ES-I3 (cell line): ENCODE data around the gene USP9X.
A peak's percentile ranks its signal among the peaks of the same experiment; 100 is the strongest.
"Not testable (repeated sequence)": the region's sequence is repeated elsewhere in the genome, so short reads cannot be mapped to it uniquely, and the experiment has no call there.

ENCODE experiments used
- H3K36me3 ChIP-seq: 2 replicates; pipeline ENCODE4 v1.6.1; 2013; ENCODE audit warnings: mild to moderate bottlenecking, low read length, control low read depth, moderate library complexity; ENCODE audit not compliant: insufficient read depth
- H3K4me1 ChIP-seq: 2 replicates; pipeline ENCODE4 v1.6.1; 2013; ENCODE audit warnings: mild to moderate bottlenecking, control low read depth, low read length; ENCODE audit not compliant: insufficient read depth
- H3K9ac ChIP-seq: 2 replicates; pipeline ENCODE4 v1.6.1; 2013; ENCODE audit warnings: low read depth, mild to moderate bottlenecking, low read length, moderate library complexity
- H3K9me3 ChIP-seq: 2 replicates; pipeline ENCODE4 v1.6.1; 2013; ENCODE audit warnings: mild to moderate bottlenecking, low read length, moderate library complexity; ENCODE audit not compliant: control insufficient read depth, insufficient read depth

USP9X gene

GRCh38 chrX:41084893-41085511, at the start of gene USP9X:
Gene USP9X (plus strand): TSS chrX:41085445. CDS start chrX:41123629, 38,184 bp downstream.
- peak within 1 kb of the TSS; percentile 95 for H3K9ac ChIP-seq
- H3K36me3 ChIP-seq = no peaks in the 10 kb centered on the region; the same call in 1 of the 2 replicates
- H3K4me1 ChIP-seq = no peaks in the 10 kb centered on the region
- no peaks in the 10 kb centered on the region for H3K9me3 ChIP-seq

- H3K4me1 ChIP-seq = 0 out of 2 replicates have a peak, but pooled peaks cover 3% of the 10 kb centered on the region
- no peaks in the 10 kb centered on the region for H3K9me3 ChIP-seq
- H3K36me3 ChIP-seq = no peaks in the 10 kb centered on the region
- no peak overlapping the region for H3K9ac ChIP-seq
Measured at GRCh38 chrX:41035582-41035981, 49.7 kb upstream of the USP9X start.

GRCh38 chrX:41036668-41037326, 48.4 kb upstream of the USP9X start:
- H3K9ac ChIP-seq = no peak overlapping the region
- no peaks in the 10 kb centered on the region for H3K9me3 ChIP-seq
- no peaks in the 10 kb centered on the region for H3K36me3 ChIP-seq
- 0 out of 2 replicates have a peak, but pooled peaks cover 3% of the 10 kb centered on the region for H3K4me1 ChIP-seq

- Histone ChIP-seq H3K4me1 (peaks cover 19% of the 10 kb centered on the region), H3K9ac (no peak overlapping the region), H3K9me3 (no peaks in the 10 kb centered on the region), H3K36me3 (no peaks in the 10 kb centered on the region)
Measured at GRCh38 chrX:41043196-41043595, 42.0 kb upstream of the USP9X start.

GRCh38 chrX:41043674-41044345, 41.4 kb upstream of the USP9X start:
- no peak overlapping the region for H3K9ac ChIP-seq
- peaks cover 20% of the 10 kb centered on the region for H3K4me1 ChIP-seq

GRCh38 chrX:41045960-41046567, 39.2 kb upstream of the USP9X start:
- Histone ChIP-seq H3K9ac (no peak overlapping the region), H3K9me3 (no peaks in the 10 kb centered on the region), H3K4me1 (peaks cover 20% of the 10 kb centered on the region), H3K36me3 (no peaks in the 10 kb centered on the region)

More at GRCh38 chrX:41043674-41044345, 41.4 kb upstream of the USP9X start:
- H3K9me3 ChIP-seq = no peaks in the 10 kb centered on the region
- H3K36me3 ChIP-seq = no peaks in the 10 kb centered on the region

GRCh38 chrX:41047878-41048534, 37.2 kb upstream of the USP9X start:
- Histone ChIP-seq H3K9me3 (no peaks in the 10 kb centered on the region), H3K9ac (no peak overlapping the region), H3K4me1 (peaks cover 20% of the 10 kb centered on the region), H3K36me3 (no peaks in the 10 kb centered on the region)

GRCh38 chrX:41050359-41050758, 34.9 kb upstream of the USP9X start:
- peaks cover 20% of the 10 kb centered on the region for H3K4me1 ChIP-seq
- H3K9me3 ChIP-seq = no peaks in the 10 kb centered on the region
- H3K9ac ChIP-seq = no peak overlapping the region
- H3K36me3 ChIP-seq = no peaks in the 10 kb centered on the region

GRCh38 chrX:41051288-41051687, 34.0 kb upstream of the USP9X start:
- H3K4me1 ChIP-seq = peaks cover 18% of the 10 kb centered on the region
- H3K9ac ChIP-seq = no peak overlapping the region
- H3K9me3 ChIP-seq = no peaks in the 10 kb centered on the region
- H3K36me3 ChIP-seq = no peaks in the 10 kb centered on the region

- Histone ChIP-seq H3K9me3 (no peaks in the 10 kb centered on the region), H3K4me1 (peaks cover 3% of the 10 kb centered on the region; the same call in 1 of the 2 replicates), H3K9ac (no peak overlapping the region), H3K36me3 (no peaks in the 10 kb centered on the region)
Measured at GRCh38 chrX:41055740-41056139, 29.5 kb upstream of the USP9X start.

GRCh38 chrX:41063276-41063675, 22.0 kb upstream of the USP9X start:
- not testable (repeated sequence) for H3K4me1 ChIP-seq, H3K36me3 ChIP-seq, H3K9me3 ChIP-seq, H3K9ac ChIP-seq

GRCh38 chrX:41064018-41064417, 21.2 kb upstream of the USP9X start:
- Histone ChIP-seq H3K36me3 (no peaks in the 10 kb centered on the region), H3K9ac (no peak overlapping the region), H3K4me1 (peaks cover 6% of the 10 kb centered on the region; the same call in 1 of the 2 replicates), H3K9me3 (no peaks in the 10 kb centered on the region)

- Histone ChIP-seq H3K36me3 (no peaks in the 10 kb centered on the region), H3K9ac (no peak overlapping the region), H3K4me1 (peaks cover 6% of the 10 kb centered on the region; the same call in 1 of the 2 replicates), H3K9me3 (no peaks in the 10 kb centered on the region)
Measured at GRCh38 chrX:41066391-41066790, 18.9 kb upstream of the USP9X start.

- no peaks in the 10 kb centered on the region for H3K36me3 ChIP-seq
- H3K4me1 ChIP-seq = peaks cover 6% of the 10 kb centered on the region; the same call in 1 of the 2 replicates
- H3K9ac ChIP-seq = no peak overlapping the region
- H3K9me3 ChIP-seq = no peaks in the 10 kb centered on the region
Measured at GRCh38 chrX:41066969-41067368, 18.3 kb upstream of the USP9X start.
